ENCODE results near the gene SEPHS2. TPM values are rescaled to one million over a fixed set of nuclear protein-coding genes. Genes with fewer than 3 reads are reported as not detected.

Gene SEPHS2
- total RNA-seq, 4 donors from 2014 or later, result 17.7 to 25.3 (median 23.6) TPM

- intact Hi-C loops (cut with DNase I; ENCODE audit: low total_unique reads), result no loop called here
- 89 to 91% methylated on average over 2 of the region's 2 CpGs for WGBS, 2 donors
Measured at GRCh38 chr16:30443631-30444030, 2.0 kb downstream of the SEPHS2 start.

GRCh38 chr16:30439720-30440348, 5.8 kb downstream of the SEPHS2 start:
- intact Hi-C loops (cut with DNase I; ENCODE audit: low total_unique reads), result no loop called here
- no peak for DNase-seq (ENCODE audit: low spot score in 2 of 2)
- TF ChIP-seq POLR2A (IDR thresholded peaks at IDR 0.05), result no peak
- TF ChIP-seq CTCF (IDR thresholded peaks at IDR 0.05), result no peak
- WGBS, 2 donors, result 83 to 85% methylated on average over 6 of the region's 6 CpGs
- H3K4me3 ChIP-seq (ENCODE audit: low read depth, poor library complexity, severe bottlenecking), result no peak overlapping the region

More at GRCh38 chr16:30443631-30444030, 2.0 kb downstream of the SEPHS2 start:
- TF ChIP-seq CTCF (IDR thresholded peaks at IDR 0.05), result no peak
- no peak for DNase-seq (ENCODE audit: low spot score in 2 of 2)
- H3K4me3 ChIP-seq (ENCODE audit: low read depth, poor library complexity, severe bottlenecking), result no peak overlapping the region

DNA sequence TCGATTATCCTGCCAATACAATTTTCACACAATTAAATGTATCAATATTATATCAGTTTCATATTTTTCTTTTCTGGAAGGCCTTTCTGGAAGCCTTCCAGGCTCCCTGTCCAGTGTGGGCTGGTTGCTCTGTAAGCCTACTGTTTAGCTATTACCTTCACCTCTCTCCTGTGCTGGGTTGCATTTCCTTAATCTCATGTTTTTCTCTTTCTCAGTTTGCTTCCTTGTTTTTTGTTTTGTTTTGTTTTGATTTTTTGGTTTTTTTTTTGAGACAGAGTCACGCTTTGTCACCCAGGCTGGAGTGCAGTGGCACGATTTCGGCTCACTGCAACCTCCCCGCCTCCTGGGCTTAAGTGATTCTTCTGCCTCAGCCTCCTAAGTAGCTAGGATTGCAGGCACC, 6.8 kb downstream of the SEPHS2 start:
- WGBS, 2 donors, result 88% methylated on average over 5 of the region's 5 CpGs
- intact Hi-C loops (cut with DNase I; ENCODE audit: low total_unique reads), result no loop called here
- no peak for DNase-seq (ENCODE audit: low spot score in 2 of 2)
- TF ChIP-seq POLR2A (IDR thresholded peaks at IDR 0.05) (no peak), CTCF (IDR thresholded peaks at IDR 0.05) (no peak)
- H3K4me3 ChIP-seq (ENCODE audit: low read depth, poor library complexity, severe bottlenecking), result no peak overlapping the region

DNA sequence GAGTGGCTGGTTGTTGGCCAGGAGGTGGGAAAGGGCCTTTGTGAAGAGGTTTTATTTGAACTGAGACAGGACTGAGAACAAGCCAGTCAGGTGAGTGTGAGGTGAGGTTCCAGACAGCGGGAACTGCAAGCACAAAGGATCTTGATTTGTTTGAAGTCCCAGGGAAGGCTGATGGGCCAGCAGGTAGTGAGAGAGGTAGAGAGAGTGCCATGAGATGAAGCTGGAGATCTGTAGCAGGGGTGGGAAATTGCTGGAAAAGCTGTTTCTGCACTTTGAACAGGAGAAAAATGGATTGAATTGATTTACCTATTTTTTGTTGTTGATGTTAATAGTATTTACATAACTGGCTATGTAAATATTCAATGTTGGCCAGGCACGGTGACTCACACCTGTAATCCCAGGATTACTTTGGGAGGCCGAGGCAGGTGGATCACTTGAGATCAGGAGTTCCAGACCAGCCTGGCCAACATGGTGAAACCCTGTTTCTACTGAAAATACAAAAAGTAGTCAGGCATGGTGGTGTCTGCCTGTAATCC, 8.1 kb downstream of the SEPHS2 start:
- TF ChIP-seq POLR2A (IDR thresholded peaks at IDR 0.05) (no peak), CTCF (IDR thresholded peaks at IDR 0.05) (no peak)
- H3K4me3 ChIP-seq (ENCODE audit: low read depth, poor library complexity, severe bottlenecking), result no peak overlapping the region
- WGBS, 2 donors, result 67 to 71% methylated on average over 3 of the region's 3 CpGs
- DNase-seq (ENCODE audit: low spot score in 2 of 2), result no peak
- intact Hi-C loops (cut with DNase I; ENCODE audit: low total_unique reads), result no loop called here

GRCh38 chr16:30434852-30435251, 10.8 kb downstream of the SEPHS2 start:
- intact Hi-C loops (cut with DNase I; ENCODE audit: low total_unique reads), result no loop called here
- TF ChIP-seq POLR2A (IDR thresholded peaks at IDR 0.05), result no peak
- no peak for TF ChIP-seq CTCF (IDR thresholded peaks at IDR 0.05)
- no peak overlapping the region for H3K4me3 ChIP-seq (ENCODE audit: low read depth, poor library complexity, severe bottlenecking)
- WGBS, 2 donors, result 39 to 48% methylated on average over 4 of the region's 4 CpGs
- DNase-seq (ENCODE audit: low spot score in 2 of 2), result no peak

Data from lower leg skin (tissue), 4 donors.